HG02763 (cell line): Measurements from ENCODE around the gene CALCOCO1.
"Not testable (repeated sequence)": the region's sequence is repeated elsewhere in the genome, so short reads cannot be mapped to it uniquely, and the experiment has no call there.

Source experiments
- ATAC-seq: cut with Tn5 transposase; IDR thresholded peaks from one replicate; pipeline ENCODE4 v1.9.1; 2021; ENCODE audit warnings: mild to moderate bottlenecking, moderate library complexity; ENCODE audit not compliant: unreplicated experiment

CALCOCO1 gene

DNA sequence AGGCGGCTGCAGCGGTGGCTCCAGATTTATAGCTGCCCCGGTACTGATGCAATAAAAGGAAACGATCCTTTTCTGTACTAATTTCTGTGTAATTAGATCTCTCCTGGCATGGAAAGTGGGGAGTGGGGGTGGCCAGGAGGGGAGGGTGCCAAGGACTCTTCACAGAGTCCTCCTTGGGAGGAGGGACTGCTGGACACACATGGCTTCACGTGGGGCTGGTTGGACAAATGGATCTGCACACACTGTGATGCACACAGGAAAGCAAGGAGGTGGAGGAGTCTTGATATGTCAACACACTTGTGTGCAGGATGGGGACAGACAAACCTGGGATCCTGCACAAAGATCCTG is 27.6 kb downstream of the CALCOCO1 start:
- ATAC-seq, result no peak

DNA sequence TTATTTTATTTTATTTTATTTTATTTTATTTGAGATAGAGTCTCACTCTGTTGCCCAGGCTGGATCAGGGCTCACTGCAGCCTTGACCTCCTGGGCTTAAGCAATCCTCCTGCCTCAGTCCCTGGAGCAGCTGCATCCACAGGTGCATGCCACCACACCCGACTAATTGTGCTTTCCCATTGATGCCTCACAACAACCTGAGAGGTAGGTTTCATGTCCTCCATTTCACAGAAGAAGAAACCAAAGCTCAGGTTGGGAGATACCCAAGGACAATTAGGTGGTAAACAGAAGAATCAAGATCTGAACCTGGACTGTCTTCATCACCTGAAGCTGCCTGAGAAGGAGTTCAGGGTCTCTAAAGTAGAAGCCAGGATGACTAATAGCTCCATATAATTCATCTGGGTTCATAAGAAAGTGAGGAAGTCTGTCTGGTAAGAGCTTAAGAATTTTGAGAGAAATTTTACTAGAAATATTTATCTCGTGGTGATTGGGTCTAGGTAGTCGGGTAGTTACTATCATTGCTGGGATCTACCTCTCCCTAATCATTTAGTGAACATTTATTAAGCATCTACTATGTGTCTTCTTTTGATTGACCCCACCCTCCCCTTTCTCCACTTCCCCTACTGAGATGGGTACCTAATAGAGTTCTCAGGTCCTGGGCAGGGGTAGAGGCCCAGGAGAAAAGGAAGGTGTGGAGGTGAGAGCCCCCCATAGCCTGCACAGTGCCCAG is 28.1 kb downstream of the CALCOCO1 start:
- ATAC-seq, result no peak

DNA sequence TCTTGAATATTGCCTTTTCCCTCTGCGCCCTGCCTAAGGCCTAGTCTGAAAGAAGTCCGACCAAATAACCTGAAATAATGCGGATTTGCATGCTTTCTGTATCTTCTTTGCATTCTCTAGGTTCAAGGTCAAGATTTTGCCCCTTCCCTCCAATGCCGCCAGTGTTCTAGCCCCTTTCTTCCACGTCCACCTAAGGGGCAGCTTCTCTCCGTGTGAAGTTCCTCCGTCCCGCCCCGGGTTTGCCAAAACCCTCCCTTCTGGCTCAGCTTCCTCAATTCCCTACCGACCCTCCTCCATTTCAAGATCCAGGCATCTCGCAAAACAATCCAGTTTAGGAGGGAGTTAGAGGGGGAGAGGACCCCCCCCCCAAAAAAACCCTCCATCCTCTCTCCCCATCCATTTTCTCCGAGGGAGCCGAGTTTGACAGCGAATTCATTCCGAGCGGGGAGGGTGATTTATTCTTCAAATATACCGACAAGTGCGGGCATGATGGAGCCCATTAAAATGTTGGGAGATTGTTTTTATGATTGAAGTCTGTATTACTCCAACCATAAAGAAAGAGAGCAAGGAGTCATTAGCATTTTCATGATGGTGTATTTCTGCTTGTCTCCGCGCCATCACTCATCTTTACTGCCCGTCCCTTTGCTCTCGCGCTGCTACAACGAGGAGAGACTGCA is 30.5 kb downstream of the CALCOCO1 start:
- no peak for ATAC-seq

DNA sequence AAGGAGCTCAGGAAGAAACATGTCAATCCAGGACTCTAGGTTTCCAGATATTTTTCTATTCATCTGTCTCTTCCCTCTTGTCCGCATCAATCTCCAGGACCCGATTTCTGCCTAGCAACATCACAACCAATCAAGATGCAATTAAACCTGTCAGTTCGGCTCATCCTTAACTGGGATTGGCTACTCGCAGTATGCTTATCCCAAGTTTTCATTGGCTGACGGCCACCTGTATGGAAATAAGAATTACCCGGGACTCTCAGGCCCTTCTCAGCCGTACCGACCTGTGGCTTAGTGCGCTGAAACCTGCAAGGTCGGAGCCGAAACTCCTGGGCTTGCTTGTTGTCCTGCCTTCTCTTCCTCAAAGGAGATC is 31.0 kb downstream of the CALCOCO1 start:
- no peak for ATAC-seq

DNA sequence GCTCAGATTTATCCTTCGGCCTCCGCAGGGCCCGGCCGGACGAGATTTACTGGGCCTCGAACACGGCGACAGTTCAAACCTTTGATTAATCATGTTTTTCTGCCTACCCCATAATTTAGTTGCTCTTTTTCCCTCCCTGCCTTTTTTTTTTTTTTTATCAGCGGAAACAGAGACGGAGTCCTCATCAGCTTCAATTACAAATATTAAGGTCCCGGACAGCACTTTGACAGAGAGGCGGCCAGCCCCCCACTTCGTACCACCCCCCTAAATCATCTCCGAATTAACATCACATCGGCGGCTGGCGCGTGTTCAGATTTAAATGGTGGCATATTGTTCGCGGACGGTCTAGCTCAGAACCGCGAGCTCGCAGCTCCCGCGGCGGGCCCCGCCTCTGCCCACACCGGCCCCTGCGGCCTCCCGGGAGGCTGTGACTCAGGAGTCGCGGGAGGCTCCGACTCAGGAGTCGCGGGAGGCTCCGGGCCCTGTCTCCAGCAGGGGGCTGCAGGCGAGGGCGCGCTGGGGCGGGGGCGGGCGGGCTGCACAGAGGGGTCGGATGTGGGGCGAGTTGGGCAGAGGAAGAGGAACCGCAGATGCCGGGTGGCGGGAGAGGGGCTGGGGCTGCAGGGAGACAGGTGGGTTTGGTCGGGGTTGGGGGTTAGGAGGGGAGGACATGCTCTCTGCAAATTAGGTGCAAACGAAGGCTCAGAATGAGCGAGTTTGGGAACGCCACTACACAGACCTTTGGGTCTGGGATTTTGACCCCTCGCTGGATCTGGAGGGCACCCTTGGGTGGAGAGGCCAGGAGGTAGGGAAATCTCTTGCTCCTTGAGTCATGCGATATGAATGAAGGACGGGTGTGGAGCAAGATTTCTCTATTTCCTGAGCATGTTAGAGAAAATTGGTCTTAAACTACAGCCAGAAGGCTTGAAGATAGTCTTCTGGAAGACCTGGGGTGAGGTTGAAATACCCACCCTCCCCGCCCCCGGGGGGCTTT is 31.8 kb downstream of the CALCOCO1 start:
- no peak for ATAC-seq

DNA sequence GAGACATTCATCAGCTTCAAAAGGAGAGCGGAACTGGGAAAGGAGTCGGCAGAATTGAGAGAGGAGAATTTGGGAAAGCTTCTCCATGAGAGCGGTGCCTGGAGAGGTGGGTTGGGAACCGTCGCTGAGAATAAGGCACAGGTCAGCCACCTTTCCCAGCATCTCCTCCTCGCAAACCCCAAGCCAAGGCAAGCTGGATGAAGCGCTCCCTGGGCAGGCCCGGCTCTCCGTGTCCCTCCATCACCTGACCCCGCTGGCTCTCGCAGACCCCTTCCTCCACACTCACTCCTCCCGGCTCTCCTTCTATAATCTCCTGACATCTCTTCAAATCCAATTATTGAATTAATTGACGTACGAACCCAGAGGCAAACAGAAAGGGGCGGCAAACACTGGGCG is 32.5 kb downstream of the CALCOCO1 start:
- no peak for ATAC-seq

DNA sequence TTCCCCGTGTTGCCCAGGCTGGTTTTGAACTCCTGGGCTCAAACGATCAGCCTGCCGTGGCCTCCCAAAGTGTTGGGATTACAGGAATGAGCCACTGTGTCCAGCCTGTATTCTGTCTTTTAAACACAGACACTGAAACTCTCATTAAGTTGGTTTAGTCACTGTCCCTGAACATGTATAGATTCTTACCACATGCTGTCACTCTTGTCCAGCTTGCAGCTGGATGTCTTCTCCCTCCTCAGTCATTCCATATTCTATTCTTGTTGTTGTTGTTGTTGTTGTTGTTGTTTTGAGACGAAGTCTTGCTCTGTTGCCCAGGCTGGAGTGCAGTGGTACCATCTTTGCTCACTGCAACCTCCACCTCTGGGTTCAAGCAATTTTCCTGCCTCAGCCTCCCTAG is 39.1 kb downstream of the CALCOCO1 start:
- no peak for ATAC-seq

DNA sequence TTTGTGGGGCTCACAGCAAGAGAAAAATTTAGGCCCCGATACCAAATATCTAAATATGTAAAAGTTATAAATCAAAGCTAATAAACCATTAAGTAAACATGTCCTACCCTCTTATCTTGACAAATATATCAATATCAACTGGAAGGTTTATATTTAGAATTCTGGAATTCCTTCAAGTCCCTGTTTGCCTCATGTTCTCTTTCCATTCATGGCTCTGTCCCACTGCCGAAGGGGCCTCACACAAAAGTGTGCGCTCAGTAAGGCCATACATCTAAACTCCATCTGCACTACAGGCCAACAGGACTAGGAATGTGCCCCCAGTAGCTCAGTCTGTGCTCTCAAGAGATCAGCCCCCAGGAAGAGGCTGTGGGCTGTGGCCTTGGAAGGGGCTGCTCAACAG is 40.8 kb downstream of the CALCOCO1 start:
- no peak for ATAC-seq

DNA sequence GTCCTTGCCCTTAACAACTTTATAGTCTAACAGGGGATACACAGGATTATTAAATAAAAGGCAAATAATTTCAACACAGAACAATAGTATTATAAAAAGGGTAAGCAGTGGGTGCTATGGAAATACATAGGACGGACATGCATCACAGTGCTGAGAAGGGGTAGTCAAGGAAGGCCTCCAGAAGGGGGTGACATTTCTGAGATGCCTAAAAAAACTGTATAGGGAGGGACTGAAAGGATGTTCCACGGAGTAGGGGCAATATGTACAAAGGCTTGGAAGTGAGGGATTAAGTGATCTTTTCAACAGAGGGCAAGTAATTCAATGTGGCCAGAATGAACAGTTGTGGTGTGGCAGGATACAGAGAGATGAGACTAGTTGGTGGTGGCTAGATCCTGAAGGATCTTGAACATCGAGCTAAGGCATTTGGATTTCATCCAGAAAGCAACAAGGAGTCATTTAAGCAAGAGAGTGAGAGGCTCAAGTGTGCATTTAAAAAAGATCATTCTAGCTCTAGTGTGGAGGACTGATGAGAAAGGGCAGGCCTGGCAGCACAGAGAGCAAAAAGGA is 42.5 kb downstream of the CALCOCO1 start:
- no peak for ATAC-seq

DNA sequence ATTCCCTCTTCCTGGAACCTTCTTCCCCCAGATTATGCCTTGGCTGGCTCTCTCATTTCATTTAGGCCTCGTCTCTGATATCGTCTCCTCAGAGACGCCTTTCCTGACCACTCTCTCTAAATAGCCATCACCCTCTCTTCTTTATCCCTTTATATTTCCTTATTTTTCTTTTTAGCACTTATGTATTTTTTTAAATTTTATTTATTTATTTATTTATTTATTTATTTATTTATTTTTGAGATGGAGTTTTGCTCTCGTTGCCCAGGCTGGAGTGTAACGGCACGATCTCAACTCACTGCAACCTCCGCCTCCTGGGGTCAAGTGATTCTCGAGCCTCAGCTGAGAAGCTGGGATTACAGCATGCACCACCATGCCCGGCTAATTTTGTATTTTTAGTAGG is 43.3 kb downstream of the CALCOCO1 start:
- ATAC-seq, result no peak

DNA sequence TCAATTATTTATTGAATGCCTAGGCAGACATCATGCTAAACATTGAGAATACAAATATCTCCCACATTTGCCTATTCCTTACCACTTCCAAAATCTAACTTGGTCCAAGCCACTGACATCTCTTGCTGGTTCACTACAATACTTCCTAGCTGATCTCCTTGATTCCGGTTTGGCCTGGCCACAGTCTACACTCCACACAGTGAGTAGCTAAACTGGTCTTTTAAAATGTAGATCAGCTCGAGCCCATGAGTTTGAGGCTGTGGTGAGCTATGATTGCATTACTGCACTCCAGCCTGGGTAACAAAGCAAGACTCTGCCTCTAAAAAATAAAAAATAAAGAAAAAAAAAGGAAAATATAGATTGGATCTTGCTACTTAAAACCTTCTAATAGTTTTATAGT is 43.8 kb downstream of the CALCOCO1 start:
- no peak for ATAC-seq

DNA sequence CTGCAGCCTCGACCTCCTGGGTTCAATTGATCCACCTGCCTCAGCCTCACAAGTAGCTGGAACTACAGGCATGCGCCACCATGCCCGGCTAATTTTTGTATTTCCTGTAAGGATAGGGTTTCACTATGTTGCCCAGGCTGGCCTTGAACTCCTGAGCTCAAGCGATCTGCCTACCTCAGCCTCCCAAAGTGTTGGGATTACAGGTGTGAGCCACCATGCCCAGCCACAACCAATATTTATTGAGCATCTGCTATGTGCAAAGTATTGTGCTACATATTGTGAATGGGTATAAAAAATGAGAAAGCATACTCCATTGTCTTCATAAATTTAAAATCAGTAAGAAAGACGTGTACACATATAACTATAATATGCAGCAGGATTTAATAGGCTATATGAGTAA is 47.2 kb downstream of the CALCOCO1 start:
- ATAC-seq, result not testable (repeated sequence)

DNA sequence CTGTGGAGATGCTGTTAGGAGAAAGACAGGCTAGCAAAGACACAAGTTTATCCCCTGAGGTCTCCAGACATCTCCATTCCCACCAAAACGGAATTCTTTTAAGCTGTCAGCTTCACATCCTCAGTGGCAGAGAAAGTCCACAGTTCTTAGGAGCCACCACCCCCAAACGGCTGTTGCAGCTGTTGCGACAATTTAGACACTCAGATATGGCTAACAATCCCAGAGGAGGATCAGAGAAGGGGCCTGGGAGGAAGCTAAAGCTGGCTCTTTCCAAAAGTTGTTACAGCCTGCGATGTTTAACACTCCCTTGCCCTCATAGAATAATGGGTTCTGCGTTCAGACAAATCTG is 49.5 kb downstream of the CALCOCO1 start:
- ATAC-seq, result no peak

DNA sequence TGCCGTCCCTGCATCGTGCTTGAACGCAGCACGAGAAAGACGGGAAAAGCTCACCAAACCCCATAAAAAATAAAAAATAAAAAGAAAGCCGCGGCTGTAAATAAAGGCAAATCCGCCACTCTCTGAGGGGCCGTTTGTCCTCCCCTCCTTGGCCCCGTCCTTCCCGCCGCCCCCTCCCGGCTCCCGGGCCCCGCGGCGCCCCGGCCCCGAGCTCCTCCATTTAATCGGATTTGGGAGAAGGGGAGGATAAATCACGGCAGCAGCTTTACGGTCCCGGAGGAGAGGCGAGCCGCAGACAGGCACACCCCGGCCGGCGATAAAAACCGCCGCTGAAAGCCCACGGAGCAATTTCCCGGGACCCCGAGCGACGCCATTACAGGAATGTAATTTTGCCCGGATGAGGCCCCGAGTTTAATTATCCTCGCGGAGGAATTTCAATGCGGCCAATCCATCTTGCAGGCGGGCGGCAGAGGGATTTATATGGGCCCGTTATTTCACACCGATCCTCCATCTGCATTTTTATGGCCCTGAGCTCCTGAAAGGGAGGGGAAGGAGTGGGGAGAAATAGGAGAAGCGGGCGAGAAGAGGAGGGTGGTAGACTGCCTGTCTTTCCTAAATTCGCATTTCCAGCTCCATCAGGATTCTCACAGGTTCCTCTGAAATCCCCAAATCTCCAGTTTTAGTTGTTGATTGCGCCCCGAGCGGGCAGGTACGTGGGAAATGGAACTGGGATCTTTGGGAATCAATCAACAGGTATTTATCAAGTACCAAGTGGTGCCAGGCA is 50.0 kb downstream of the CALCOCO1 start:
- ATAC-seq, result no peak

DNA sequence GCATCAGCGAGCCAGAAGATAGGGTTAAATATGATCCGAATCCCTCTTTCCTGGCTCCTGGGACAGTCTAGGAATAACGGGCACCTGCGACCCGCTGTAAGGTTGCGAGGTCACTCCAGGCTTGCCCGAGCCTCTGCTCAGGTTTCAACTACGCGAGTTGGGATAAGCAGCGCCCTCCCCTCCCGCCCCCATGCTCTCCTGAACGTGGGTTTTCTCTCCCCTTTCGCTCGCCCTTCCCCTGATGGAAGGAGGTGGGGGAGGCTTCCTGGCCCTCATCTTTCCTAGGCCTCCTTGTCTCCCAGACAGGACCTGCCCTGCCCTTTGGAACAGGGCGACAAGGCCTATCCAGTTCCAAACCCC is 50.6 kb downstream of the CALCOCO1 start:
- ATAC-seq, result no peak

DNA sequence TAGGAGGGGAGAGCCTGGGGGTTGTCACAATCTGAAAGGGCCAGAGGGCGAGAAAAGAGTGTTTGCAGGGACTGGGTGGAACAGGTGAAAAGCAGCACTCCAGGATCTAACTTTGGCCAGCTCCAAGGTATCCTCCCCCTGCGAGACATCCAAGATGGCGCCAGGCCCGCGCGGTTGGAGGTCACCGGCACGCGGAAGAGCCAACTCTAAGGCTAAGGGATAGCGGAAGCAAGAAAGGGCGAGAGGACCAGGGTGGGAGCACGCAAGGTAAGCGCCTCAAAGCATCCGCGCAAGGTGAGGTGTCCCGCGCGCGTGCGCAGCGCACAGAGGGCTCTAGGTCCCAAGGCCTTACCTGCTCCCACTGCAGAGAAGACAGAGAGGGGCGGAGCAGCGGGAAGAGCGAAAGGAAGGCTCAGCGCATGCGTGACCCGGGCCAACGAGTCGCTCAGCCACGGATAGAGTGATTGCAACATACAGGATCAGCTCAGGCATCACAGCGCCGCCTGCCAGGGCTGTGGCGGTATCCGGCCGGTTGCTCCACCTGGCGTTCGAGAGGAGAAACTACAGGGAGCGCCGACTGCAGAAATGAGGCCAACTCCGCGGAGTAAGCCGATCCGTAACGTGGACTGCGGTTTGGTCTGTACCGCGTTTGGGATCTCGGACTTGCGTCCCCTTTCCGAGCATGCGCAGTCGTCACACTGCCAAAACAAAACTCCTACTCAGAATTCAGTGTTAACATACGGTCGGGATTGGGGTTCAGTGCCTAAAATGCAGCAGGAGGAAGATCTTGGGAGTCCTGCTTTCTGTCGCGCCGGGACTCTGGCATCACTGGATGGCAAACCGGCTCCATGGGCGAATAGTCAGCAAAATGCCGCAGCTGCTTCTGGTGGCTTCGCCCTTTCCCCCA is 51.3 kb downstream of the CALCOCO1 start, which contains the start of gene ATP5MC2:
Gene ATP5MC2, minus strand, starts transcription at position 383 of the 907 bp plus-strand sequence. CDS start 3,469 bp downstream, outside the sequence.
- peak; percentile 95 for ATAC-seq

DNA sequence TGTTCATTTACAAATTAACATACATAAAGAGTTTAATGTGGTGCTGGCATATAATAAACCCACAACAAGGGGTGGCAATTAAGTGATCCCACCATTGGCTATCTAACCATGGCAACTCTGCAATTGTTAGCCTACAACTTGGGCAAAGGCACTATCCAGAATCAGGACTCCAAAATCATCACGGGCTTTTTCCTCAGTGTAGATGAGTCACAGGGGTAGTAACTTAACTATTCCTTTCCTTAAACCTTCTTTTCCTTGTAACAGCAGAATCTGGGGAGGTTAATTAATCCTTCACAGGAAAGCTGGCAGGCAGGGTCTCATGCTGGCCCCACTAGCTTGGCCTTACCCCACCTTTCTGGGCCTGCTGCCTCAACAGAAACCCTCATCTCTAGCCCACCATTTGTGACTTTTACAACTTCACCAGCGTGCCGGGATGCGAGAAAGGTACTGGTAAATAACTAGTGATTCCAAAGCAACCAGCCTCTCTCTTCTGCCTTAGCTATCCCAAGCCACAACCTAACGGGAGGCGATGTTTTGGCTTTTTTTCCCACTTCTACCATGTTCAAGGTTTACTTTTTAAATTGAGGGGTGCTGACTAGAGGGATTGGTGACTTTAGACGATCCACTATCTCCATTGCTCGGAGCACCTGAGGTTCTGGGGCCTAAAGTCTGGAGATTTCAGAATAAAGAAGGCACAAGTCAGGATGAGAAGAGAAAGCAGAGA is 52.1 kb downstream of the CALCOCO1 start:
- ATAC-seq, result no peak

DNA sequence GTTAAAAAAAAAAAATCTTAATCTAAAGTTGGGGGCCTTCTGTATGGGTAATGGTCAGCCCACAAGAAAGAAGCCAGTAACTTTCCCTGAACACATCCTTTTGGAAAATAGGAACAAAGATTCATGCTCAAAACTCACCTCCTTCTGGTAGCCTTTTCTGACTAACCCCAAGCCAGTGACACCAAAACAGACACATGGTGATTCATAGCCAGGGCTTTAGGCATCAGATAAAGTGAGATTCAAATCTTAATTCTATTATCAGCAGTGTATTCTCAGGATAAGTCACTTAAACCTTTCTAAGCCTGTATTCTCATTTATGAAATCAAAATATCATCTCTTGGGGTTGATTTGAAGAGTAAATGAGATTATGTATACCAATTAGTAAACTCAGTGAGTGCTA is 56.3 kb downstream of the CALCOCO1 start:
- no peak for ATAC-seq

DNA sequence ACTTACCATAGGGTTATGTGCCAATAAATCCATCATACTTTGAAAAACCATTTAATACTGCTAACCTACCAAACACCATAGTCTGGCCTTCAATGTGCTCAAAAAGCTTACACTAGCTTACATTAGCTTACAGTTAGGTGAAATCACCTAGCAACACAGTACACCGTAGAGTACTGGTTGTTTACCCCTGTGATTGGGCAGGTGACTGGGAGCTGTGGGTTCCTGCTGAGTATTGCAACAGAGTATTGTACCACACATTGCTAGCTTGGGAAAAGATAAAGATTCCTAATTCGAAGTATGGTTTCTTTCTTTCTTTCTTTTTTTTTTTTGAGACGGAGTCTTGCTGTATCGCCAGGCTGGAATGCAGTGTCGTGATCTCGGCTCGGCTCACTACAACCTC is 56.9 kb downstream of the CALCOCO1 start:
- ATAC-seq, result no peak
